Islet of Langerhans (tissue), 1 donor: ENCODE results near the gene DEFB128.

ENCODE experiments used
- FAIRE-seq: peaks from one replicate; lab custom pipeline; 2011; peaks lifted over from hg19 to GRCh38; lab: Jason Lieb, UNC

The DEFB128 gene

DNA sequence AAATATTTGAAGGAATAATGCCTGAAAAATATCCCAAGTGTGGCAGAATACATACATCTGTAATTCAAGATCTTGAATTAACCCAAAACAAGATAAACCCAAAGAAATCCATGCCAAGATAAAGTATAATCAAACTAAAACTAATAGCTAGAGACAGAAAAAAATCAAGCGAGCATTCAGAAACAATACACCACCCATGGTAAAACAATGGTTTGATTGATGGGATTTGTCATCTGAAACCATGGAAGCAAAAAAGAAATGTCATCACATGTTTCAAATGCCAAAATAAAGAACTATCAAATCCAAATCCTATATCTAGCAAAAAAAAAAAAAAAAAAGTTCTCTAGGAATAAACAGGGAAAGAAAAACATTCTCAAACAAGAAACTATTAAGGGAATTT is 37.4 kb downstream of the DEFB128 start:
- FAIRE-seq = no peak

DNA sequence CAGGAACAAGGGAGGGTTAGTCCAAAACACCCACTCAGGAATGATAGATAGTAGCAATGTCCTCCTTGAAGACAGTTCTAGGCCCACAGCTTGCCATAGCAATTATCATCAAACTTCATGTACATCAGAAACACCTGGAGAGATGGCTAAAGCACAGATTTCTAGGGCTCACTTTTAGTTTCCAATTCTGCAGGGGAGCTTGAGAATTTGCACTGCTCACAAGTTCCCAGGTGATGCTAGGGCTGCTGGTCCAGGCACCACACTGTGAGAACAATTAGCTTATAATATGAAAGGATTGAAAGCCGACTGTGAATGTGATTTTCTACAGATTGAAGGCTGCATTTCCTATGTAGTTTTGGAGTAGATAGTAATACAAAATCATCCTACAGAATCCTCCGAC is 43.6 kb downstream of the DEFB128 start:
- FAIRE-seq = no peak

DNA sequence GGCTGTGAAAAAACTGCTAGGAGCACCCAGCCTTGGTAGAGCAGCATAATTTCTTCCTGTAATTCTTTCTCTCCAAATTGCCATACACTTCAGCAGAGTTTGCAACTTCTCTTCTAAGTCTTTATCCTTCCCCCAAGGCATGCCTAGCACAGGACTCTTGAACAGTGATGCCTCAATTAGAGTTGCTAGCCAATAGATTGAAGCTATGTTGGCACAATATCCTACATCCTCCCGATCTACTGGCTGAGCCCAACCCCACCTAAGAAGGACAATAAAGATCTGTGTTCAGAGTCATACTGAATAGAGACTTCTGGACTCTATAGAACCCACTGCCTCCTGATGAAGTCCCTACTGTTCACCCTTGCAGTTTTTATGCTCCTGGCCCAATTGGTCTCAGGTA is 47.2 kb downstream of the DEFB128 start, which contains the start of gene DEFB126:
Gene DEFB126, plus strand, starts transcription at position 301 of the 400 bp plus-strand sequence. Its CDS starts 39 bp downstream, at position 340.
- FAIRE-seq = no peak
